Stimulated activated CD8-positive, alpha-beta memory T cell treated with anti-CD3 and anti-CD28 coated beads, Interleukin-12 subunit alpha, Interleukin-12 subunit beta, amount 100 ng/mL, for 4 hours (primary cell): ENCODE measurements around the gene BMAL1.
"Not testable (repeated sequence)": the region's sequence is repeated elsewhere in the genome, so short reads cannot be mapped to it uniquely, and the experiment has no call there.

ENCODE experiments used
- DNase-seq: peaks from one replicate; pipeline ENCODE4 v3.0.0-alpha.2; 2020; ENCODE audit warnings: low read depth

BMAL1 gene

DNA sequence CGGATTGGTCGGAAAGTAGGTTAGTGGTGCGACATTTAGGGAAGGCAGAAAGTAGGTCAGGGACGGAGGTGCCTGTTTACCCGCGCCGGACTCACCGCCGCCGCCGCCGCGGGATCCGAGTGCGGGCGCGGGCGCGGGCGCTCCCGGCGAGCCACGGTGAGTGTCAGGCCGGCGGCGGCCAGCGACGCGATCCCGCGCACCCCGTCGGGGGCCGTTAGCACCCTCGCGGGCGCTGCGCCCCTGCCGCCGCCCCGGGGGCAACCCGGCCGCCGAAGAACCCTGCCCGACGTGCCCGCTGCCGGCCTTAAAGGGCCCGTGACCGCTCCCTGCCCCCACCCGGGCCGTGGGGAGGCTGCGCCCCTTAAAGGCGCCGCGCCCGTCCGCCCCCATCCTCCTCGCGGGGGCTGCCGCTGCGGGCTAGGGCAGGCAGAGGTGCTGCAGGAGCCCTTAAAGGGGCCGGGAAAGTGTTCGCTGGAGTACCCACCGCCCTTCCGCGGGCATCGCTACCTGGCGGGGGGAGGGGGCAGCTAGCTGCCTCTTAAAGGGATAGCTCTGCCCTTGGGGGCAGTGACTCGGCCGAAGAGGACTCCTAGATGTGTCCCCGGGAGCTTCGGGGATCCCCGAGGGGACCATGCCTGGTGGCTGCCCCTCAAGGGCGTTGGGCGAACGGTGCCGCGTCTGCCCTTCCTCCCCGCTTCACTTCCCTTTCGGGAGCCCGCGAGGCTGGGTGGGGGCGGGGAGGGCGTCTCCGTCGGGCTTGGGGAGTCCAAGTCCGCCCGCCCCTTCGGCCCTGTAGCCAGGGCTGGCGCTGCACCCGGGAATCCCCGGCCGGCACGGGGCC is at the start of gene BMAL1:
Gene BMAL1 (plus strand): TSS at position 23 of the 841 bp plus-strand sequence. CDS start 76,519 bp downstream, outside the sequence.
- peak; percentile 51 for DNase-seq

DNA sequence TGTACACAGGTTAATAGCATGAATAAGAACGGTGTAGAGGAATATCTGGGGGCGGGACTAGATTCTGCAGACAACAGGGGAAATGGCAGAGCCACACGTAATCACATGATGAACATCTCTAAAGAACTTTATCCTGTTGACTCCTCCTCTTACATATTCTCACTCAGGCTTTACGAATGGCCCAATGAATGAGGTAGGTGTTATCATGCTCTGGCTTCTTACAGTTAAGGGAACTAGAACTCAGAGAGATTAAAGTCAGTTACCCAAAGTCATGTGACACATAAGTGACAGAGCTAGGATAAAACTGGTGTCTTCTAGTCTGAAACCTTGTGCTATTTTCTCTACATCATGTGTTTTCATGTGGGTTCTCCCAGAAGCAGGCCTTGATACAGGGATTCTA is 49.0 kb upstream of the BMAL1 start:
- no peak for DNase-seq

DNA sequence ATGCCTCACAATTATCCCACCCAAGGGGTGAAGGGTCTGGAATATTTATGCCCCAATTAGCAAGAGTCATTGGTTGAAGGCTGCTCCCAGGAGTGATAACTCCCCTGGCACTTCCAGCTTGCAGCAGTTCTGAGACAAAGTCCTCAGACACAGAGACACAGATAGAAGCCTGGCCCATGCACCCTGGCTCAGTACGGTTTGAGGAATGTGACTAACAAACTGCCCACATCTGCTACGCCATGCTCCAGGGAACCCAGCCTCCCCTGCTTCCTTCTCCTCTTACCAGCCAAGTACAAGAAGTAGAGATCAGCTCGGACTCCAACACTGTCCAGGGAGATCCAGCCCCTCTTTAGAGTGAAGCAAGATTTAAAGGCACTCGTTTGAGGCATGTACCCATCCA is 48.5 kb upstream of the BMAL1 start:
- DNase-seq: no peak

DNA sequence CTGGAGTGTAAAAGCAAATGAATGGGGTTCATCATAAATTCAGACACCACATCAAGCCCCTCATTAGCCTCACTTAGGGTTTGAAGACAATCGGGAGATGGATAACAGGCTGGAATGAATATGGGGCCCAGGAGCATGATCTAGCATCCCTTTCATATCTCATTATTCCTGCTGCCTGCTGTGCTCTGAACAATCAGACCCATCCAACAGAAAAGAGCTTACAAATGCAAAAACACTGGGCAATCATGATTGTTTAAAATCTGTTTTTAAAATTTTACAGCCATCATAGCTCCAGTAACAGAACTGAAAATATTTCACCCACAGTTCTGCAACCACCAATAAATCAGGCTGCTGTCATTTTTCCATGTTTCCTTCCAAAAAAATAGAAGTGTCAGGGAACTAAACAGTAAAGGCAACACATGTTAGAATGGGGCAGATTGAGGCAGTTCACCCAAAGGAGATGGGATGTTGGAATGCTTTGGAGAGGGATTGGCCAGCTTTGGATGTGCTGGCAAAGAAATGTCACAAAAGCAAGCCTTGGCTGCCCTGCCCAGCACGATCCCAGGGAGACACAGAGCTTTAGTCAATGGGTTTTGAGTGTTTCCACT is 47.8 kb upstream of the BMAL1 start:
- no peak for DNase-seq

DNA sequence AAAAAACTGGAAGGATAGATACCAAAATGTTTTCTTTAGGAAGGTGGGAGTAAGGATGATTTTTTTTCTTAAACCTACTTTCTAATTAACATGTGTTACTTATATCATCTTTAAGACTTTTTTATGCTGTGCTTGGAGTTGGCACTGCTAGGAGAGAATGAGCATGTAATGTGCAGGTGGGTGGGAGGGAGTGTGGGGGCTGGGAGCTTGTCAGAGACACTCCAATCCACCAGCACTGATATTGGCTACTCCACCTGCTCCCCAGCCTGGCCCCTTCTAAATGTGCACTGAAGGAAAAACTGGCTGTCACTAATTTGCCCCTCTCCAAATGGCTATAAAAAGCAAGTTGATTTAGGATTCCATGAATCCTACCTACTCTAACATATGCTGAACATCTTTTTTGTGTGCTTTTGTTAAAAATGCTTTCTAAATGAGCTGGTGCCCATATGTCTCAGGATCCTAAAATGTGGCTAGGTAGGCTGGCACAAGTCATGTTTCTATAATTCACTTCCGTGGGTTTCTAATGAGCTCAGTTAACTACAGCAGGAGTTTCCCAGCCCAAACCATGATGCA is 44.3 kb upstream of the BMAL1 start:
- DNase-seq: no peak

DNA sequence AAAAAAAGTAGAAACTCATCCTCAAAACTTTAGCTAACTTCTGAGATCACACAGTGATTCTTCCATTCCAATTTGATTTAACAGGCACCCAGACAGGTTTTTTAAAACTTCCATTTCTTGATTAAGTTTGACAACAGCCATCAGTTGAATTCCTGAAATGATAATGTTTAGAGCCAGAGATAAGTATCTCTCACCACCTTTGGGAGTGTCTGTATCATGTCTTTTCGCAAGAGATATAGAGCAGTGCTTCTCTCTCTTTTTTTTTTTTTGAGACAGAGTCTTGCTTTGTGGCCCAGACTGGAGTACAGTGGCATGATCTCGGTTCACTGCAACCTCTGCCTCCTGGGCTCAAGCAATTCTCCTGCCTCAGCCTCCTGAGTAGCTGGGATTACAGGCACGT is 41.7 kb upstream of the BMAL1 start:
- DNase-seq: no peak

DNA sequence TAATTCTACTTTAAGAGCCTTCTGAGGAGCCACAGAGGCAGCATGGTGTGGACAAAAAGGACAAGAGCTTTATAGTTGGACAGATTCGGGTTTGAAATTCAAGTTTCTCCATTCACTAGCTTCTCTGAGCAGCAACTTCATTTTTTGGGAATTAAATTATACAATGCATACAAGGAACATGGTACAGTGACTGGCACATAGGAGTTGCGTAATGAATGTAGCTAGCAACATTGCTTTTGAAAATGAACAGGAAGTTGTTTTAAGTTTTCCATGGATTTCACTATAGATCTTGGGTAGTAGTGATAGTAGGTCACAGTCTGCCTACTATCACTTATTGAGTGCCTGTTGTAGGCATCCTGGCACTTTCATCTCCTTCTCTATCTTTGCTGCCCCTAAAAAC is 41.0 kb upstream of the BMAL1 start:
- DNase-seq: no peak

DNA sequence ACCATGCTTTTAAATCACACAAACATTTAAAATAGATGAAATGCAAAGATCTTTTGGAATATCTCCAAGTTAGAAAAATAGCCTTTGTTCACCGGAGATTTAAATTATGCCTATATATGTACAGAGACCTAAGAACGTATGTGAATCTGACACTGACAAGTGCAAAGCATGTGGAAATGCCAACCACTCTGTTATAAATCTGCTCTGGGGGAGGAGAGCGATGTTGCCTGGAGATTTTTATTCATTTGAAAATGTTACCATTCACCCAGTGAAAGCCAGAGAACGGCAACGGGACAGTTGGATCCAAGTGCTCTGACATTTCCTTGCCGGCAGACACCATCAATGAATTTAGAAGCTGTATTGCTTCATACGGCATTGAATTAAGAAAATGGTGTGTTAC is 39.8 kb upstream of the BMAL1 start:
- no peak for DNase-seq

DNA sequence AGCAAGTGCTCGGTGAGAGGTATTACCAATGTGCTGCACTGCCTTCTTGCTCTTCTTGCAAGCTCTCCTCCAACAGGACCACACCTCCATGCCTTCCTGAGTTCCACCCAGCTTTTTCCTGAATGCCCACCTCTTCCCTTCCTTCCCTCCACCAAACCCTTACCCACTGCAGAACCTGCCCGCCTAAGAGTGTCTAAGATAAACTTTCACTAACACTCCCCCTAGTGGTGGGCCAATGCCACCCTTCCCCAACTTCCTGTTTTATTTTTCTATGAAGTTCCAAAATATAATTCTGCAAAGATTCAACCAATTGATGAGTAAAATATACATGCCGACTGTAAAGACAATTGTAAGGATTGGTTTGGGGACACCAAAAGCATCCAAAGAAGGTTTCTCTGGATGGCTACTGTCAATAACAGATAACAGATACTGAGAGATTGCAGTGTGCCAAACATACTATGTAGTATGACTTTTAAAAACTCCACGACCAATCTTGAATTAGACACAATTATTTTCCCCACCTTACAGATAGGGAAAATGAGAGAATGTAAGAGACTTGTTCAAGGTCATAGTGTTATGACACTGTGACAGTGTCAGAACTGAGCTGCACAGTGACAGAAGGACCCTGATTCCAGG is 38.6 kb upstream of the BMAL1 start:
- DNase-seq: peak; percentile 3

DNA sequence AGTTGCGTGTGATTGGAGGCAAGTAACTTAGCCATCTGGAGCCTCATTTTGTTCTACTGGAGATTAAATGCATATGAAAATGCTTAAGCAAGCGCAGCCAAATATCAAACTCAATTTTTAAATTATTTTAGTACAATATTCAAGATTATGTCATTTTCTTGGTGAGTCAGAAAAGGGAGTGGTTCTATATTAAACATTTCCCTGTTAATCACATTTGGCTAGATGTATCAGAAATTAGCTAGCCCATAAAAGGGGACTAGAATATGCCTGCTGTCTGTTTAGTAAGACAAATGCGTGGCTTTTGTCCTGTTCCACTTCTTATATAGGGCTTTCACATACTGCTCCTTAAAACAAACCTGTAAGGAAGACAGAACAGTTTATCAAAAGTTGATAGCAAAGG is 35.0 kb upstream of the BMAL1 start:
- no peak for DNase-seq

DNA sequence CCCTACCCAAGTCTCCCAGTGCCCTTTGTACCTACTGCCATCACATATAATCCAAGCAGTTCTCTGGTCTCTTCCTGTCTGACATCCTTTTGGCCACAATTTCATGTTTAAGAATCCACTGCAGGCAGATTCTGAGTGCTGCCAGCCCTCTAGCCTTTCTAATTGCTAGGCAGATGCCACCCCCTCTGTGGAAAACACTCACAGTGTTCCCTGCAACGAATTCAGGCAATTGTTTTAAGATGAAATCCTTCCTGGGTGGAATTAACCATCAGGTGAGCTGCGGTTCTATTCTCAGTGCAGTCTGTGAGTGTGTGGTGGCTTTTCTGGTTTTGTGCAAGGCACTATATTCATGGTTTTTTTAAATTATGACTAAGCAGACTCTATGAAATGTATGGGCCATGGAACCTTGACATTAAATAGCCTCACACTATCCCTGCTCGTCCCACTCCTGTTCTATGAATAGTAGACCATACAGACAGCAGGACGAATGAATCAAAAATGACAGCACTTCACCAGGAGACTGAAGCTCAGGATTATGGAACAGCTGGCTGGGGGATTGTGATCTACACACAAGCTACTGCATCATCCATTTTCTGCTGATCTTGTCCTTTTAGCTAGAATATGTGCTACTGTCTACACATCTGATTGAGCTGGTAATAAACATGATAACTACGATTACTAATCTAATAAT is 29.8 kb upstream of the BMAL1 start:
- DNase-seq: no peak

DNA sequence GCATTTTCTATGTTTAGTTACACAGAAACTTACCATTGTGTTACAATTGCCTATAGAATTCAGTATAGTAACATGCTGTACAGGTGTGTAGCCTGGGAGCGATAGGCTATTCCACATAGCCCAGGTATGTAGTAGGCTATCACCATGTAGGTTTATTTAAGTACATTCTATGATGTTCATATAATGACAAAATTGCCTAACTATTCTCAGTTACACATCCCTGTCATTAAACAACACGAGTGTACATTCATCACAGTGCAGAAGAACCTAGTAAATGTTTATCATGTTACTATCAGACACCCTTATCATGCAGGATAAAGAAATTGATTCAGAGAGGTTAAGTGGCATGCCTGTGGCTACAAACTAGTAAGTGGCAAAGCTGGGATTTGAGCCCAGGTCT is 28.4 kb upstream of the BMAL1 start:
- DNase-seq: no peak

DNA sequence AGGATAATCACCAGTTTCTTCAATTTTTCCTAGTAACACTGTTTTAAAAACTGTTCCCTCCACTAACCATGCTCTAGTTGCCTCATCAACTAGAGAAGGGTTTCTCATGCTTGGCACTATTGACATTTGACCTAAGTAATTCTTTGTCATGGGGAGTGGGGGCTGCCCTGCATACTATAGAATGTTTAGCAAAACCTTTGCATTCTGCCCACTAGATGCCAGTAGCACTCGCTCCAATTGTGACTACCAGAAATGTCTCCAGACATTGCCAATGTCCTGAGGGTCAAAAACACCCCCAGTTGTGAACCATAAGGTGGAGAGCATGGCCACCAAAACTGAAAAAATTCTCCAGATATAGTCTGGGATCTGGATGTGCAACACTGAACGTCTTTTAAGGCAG is 27.6 kb upstream of the BMAL1 start:
- no peak for DNase-seq

DNA sequence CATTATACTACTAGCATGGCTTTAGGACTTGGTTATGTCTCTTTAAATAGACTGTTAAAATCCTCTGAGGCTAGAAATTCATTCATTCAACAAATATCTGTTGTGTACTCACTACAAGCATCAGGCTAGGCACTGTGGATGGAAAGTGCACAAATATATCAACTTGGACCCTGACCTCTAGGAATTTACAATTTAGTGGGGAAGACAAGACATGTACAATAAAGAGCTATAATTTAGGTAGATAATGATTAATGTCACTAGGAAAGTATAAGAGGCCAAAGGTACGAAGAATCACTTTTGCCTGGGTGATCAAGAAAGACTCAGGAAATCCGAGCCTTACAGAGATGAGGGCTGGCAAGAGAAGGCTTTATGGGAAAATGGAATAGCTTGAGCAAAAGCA is 25.6 kb upstream of the BMAL1 start:
- no peak for DNase-seq

DNA sequence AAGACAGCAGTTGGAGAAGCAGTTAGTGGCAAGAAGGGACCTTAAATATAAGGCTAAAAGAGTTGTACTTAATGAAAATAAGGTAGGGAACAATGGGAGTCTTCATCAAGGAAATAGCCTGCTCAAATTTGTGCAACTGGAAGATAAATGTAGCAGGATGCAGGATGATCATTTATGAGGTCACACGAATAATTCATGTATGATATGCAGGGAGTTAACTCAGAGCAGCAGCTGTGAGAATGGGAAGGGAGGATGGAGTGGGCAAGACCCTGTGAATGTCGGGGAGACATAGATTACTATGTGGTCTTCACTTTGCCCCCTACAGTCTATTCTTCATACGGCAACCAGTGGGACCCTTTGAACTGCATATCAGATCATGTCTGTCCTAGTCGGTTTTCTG is 25.2 kb upstream of the BMAL1 start:
- no peak for DNase-seq

DNA sequence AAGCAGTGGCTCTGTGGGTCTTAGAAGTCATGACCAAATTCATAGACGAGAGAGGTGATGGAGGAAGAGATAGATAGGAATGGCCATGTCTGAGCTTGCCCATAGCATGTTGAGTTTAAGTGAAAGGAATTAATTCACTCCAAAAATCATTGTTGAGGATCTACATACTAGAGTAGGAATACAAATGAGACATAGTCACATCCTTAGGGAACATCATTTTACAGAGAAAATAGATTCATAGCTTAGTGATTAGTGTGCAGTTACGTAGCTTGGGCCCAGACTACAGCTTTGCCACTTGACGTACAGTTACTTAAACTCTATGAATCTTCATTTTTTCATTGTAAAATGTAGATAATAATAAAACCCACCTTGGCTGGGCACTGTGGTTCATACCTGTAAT is 21.4 kb upstream of the BMAL1 start:
- no peak for DNase-seq

DNA sequence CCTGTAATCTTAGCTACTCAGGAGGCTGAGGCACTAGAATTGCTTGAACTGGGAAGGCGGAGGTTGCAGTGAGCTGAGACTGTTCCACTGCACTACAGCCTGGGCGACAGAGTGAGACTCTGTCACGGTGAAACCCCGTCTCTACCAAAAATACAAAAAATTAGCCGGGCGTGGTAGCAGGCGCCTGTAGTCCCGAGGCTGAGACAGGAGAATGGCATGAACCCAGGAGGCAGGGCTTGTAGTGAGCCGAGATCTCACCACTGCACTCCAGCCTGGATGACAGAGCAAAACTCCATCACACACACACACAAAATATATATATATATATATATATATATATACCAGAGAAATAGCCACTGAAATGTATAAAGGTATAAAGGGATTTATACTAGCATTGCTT is 19.5 kb upstream of the BMAL1 start:
- DNase-seq: not testable (repeated sequence)

DNA sequence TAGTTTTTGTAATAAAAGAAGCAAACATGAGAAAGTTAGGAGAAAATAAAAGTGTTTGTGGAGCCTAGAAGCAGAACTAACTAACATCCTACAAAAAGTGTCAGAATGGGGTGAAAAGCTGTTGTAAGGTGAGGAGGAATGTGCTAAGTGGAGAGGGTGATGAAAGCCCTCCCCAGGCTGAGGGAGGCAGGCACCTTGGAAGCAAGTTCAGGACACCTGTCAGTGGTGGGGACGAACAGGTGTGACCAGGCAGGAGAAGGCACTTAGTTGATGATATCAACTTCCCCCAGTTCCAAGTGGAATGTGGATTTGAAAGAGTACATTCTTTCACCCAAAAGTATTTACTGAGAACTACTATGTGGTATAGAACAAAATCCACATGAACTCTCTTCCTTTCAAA is 18.7 kb upstream of the BMAL1 start:
- DNase-seq: no peak

DNA sequence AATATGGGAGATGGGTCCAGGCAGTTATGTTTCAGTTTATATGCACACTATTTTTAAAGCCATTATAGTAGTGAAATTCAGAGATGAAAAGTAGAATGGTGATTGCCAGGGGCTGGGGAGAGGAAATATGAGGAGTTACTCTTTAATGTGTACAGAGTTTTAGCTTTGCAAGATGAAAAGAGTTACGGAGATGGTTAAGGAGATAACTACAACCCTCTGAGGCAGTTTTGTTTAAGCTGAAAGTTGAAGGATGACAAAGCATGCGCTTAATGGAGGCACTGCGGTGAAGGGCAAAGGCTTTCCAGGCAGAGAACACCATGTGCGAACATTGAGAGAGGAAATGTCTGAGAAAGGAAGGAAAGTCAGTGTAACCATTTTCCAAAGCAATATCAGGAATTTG is 18.2 kb upstream of the BMAL1 start:
- DNase-seq: no peak

DNA sequence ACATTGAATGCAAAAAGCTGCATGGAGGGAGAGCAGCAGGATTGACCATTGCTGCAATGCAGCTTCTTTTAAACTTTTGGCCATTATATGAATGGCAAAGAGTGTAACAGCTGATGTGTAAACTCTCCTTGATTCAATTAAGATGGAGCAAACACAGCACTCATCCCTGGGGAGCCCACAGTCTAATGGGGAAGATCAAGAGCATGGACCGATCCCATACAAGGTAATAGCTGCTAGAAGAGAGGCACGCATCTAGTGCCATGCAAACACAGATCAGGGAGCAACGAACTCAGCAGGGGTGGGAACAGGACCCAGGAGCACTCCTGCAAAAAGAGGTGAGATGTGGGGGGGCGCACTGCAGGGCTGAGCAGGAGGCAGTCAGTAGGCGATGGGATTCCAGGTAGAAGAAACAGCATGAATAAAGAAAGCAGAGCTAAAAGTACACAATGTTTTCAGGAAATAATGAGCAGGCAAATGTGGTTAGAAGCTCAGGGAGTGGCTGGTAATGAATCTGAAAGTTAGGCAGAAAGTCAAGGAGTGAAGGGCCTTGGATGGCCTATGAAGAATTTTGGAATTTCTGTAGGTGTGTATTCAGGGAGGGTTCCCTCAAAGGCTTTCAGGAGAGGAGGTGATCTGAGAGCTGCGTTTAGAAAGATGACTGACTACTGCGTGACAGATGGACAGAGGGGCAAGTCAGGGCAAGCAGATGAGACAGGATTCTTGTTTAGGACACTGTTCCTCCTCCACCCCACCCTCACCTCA is 17.2 kb upstream of the BMAL1 start:
- no peak for DNase-seq

DNA sequence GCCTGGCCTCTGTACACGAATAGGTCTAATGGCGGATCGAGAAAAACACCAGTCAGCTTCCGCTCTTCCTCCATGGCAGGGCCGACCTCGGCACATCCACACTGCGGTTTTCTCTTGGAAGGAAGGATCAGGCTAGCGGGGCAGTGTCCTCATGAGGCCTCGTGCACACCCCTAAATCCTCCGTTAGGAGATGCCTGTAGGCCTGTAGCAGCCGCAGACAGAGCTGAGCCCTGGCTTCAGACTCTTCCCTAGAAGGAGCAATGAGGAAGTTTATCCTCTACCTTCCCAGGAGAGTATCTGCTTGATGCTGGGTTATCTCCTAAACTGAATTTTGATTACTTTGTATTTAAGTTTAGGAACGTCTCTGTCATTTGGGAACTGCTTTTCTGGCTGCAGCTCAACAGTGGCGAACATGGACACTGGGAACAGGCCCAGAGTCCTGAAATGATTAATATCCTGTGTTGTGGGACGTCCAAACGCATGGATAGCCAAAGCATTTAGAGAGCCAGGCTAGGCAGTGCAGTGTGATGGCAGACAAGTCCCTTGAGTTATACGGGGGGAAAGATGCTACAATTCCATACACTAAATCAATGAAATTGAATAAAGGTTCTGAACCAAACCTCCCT is 16.5 kb upstream of the BMAL1 start:
- DNase-seq: no peak
